ENCODE results near the gene C13orf46.

Gene C13orf46

GRCh38 chr13:113929628-113930615, 44.0 kb downstream of the C13orf46 start:
- Histone ChIP-seq H3K27me3 (ENCODE audit: control insufficient read depth, insufficient read depth, low read length) (peaks cover 3% of the 10 kb centered on the region), H3K9ac (ENCODE audit: low read length) (no peak overlapping the region), H3K4me1 (ENCODE audit: control insufficient read depth, insufficient read depth, low read length) (peaks cover 13% of the 10 kb centered on the region), H3K36me3 (ENCODE audit: control insufficient read depth, insufficient read depth, low read length) (no peaks in the 10 kb centered on the region), H3K27ac (ENCODE audit: low read depth, low read length) (no peak overlapping the region), H3K4me3 (ENCODE audit: low read length) (no peak overlapping the region)

- no peak overlapping the region for H3K4me3 ChIP-seq (ENCODE audit: low read length)
- no peak overlapping the region for H3K27ac ChIP-seq (ENCODE audit: low read depth, low read length)
- no peaks in the 10 kb centered on the region for H3K36me3 ChIP-seq (ENCODE audit: control insufficient read depth, insufficient read depth, low read length)
- H3K27me3 ChIP-seq (ENCODE audit: control insufficient read depth, insufficient read depth, low read length): no peaks in the 10 kb centered on the region
- H3K4me1 ChIP-seq (ENCODE audit: control insufficient read depth, insufficient read depth, low read length): peaks cover 13% of the 10 kb centered on the region
- no peak overlapping the region for H3K9ac ChIP-seq (ENCODE audit: low read length)
Measured at GRCh38 chr13:113928685-113929627, 44.9 kb downstream of the C13orf46 start.

DNA sequence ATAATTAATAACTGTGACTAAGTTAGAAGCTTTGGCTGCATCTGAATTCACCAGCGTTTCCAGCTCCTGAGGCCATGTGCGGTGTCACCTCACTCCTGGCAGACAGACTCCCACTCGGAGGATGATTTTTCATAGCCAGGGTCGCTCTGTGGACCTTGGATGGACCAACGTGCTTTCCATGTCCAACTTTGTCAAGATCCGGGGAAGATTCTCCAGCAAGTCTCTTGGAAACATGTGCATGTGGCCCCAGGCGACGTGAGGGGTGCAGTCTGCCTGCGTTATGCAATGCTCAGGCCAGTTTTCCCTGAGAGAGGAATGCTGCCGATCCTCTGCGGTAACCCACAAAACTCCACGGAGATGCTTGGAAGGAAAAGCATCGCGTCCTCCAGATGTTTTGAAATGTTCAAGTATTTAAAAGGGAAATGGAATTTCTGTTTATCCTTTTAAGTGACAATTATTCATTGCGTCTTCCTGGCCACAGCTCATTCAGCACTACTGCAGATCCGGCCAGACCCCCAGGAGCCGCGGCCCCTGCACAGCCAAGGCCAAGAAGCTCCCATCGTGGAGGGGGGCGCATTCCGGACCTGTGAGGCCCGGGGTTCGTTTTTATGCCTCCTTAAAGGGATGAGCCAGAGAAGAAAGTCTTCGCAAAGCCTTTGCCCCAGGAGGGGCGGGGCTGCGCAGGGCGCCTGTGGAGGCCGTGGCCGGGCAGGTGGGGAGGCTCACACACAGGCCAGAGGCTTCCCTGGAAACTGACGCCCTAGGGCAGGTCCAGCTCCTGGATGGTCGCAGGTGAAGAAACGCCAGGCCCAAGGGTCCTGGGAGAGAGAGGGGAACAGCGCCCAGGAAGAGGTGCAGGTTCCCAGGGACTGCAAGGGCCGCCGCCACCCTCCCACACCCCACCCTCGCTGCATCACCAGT, 46.0 kb downstream of the C13orf46 start:
- Histone ChIP-seq H3K27me3 (ENCODE audit: control insufficient read depth, insufficient read depth, low read length) (no peaks in the 10 kb centered on the region), H3K4me1 (ENCODE audit: control insufficient read depth, insufficient read depth, low read length) (peaks cover 13% of the 10 kb centered on the region), H3K27ac (ENCODE audit: low read depth, low read length) (no peak overlapping the region), H3K36me3 (ENCODE audit: control insufficient read depth, insufficient read depth, low read length) (no peaks in the 10 kb centered on the region), H3K4me3 (ENCODE audit: low read length) (no peak overlapping the region), H3K9ac (ENCODE audit: low read length) (no peak overlapping the region)

DNA sequence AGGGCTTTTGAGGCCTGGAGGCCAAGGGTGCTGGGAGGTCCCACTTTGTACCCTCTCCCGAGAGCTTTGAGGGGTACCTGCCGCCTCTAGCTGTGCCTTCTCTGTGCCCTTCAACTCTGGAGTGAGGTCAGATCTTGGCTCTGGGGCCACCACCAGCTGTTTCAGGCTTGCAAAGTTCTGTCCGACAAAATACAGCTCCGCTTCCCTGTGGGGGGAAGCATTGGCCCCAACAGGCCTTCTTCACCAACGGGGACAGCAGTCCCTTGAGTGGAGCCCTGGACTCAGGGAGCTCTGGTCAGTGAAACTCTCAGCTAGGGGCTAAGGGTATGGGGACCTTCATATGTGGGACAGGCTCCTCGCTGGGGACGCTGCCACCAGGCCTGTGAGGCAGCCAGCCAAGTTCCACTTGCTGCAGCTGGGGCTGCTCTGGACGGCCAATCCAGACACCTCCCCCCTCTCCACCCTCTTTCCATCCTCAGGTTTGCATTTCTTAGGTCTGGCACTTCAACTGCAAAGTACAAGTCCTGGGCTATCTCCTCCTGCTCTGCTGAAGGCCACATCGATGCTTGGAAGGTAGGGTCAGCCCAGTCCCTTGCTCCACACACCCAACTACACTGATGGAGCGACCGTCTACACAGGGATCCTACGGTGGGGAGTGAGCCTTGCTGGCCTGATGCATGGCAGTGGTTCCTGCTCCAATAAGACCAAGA, 46.8 kb downstream of the C13orf46 start:
- Histone ChIP-seq H3K36me3 (ENCODE audit: control insufficient read depth, insufficient read depth, low read length) (no peaks in the 10 kb centered on the region), H3K4me1 (ENCODE audit: control insufficient read depth, insufficient read depth, low read length) (peaks cover 13% of the 10 kb centered on the region), H3K9ac (ENCODE audit: low read length) (no peak overlapping the region), H3K4me3 (ENCODE audit: low read length) (no peak overlapping the region), H3K27ac (ENCODE audit: low read depth, low read length) (no peak overlapping the region), H3K27me3 (ENCODE audit: control insufficient read depth, insufficient read depth, low read length) (no peaks in the 10 kb centered on the region)

- Histone ChIP-seq H3K4me1 (ENCODE audit: control insufficient read depth, insufficient read depth, low read length) (peaks cover 13% of the 10 kb centered on the region), H3K9ac (ENCODE audit: low read length) (no peak overlapping the region), H3K36me3 (ENCODE audit: control insufficient read depth, insufficient read depth, low read length) (no peaks in the 10 kb centered on the region), H3K27me3 (ENCODE audit: control insufficient read depth, insufficient read depth, low read length) (no peaks in the 10 kb centered on the region), H3K4me3 (ENCODE audit: low read length) (no peak overlapping the region), H3K27ac (ENCODE audit: low read depth, low read length) (no peak overlapping the region)
Measured at GRCh38 chr13:113926301-113926761, 47.5 kb downstream of the C13orf46 start.

- Histone ChIP-seq H3K27me3 (ENCODE audit: control insufficient read depth, insufficient read depth, low read length) (no peaks in the 10 kb centered on the region), H3K4me1 (ENCODE audit: control insufficient read depth, insufficient read depth, low read length) (peaks cover 9% of the 10 kb centered on the region), H3K27ac (ENCODE audit: low read depth, low read length) (no peak overlapping the region), H3K9ac (ENCODE audit: low read length) (no peak overlapping the region), H3K36me3 (ENCODE audit: control insufficient read depth, insufficient read depth, low read length) (no peaks in the 10 kb centered on the region), H3K4me3 (ENCODE audit: low read length) (no peak overlapping the region)
Measured at GRCh38 chr13:113924184-113924901, 49.5 kb downstream of the C13orf46 start.

DNA sequence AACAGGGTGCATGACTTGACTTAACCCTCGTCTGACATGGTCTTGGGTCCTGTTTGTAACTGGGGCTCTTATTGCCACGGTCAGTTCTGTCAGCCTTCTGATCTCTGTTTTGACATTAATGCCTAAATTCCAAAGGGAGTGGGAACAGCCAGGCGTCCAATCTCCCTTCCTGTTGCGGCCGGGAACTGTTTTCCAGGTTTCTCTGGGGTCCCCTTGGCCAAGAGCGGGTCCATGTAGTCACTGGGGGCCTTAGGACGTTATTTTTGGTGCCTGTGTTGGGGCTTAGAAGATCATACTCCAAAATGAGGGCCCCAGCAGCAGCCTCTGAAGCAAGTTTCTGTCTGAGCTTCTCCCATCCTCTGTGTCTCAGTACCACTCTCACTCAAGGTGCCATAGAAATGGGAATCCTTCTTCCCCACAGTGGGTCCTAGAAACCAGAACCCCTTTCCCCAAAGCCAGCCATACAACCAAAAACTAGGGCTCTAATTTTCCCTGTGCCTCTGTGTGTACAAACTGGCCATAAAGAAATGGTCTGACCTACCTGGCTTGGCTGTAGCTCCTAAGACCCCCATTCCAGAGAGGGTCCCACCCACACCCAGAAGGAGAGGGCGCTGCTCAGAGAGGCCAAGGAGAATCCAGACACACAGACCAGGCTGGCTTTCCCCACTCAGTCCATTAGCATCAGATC, 50.4 kb downstream of the C13orf46 start:
- Histone ChIP-seq H3K4me3 (ENCODE audit: low read length) (no peak overlapping the region), H3K27ac (ENCODE audit: low read depth, low read length) (no peak overlapping the region), H3K27me3 (ENCODE audit: control insufficient read depth, insufficient read depth, low read length) (no peaks in the 10 kb centered on the region), H3K4me1 (ENCODE audit: control insufficient read depth, insufficient read depth, low read length) (peaks cover under 1% of the 10 kb centered on the region), H3K36me3 (ENCODE audit: control insufficient read depth, insufficient read depth, low read length) (no peaks in the 10 kb centered on the region), H3K9ac (ENCODE audit: low read length) (no peak overlapping the region)

GRCh38 chr13:113922412-113923118, 51.3 kb downstream of the C13orf46 start:
- H3K9ac ChIP-seq (ENCODE audit: low read length): no peak overlapping the region
- no peak overlapping the region for H3K27ac ChIP-seq (ENCODE audit: low read depth, low read length)
- H3K4me1 ChIP-seq (ENCODE audit: control insufficient read depth, insufficient read depth, low read length): no peaks in the 10 kb centered on the region
- H3K36me3 ChIP-seq (ENCODE audit: control insufficient read depth, insufficient read depth, low read length): no peaks in the 10 kb centered on the region
- peaks cover 3% of the 10 kb centered on the region for H3K27me3 ChIP-seq (ENCODE audit: control insufficient read depth, insufficient read depth, low read length)
- H3K4me3 ChIP-seq (ENCODE audit: low read length): no peak overlapping the region

DNA sequence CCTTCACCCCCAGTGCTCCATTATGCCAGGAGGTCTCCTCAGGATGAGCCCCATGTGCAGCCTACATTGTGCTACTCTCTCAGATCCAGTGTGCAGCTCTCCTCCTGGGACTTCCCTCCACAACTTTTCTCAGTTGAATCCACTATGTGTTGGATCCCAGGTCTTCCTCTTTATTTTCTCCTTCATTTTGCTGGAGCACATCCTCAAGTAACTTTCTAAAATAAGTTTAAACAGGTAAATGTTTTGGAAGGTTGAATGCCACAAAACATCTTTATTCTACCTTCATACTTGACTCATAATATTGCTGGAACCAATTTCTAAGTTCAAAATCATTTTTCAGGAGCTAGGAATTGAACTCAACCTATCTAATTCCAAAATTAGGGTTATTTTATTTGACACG, 52.1 kb downstream of the C13orf46 start:
- no peak overlapping the region for H3K4me3 ChIP-seq (ENCODE audit: low read length)
- H3K9ac ChIP-seq (ENCODE audit: low read length): no peak overlapping the region
- H3K27me3 ChIP-seq (ENCODE audit: control insufficient read depth, insufficient read depth, low read length): peaks cover 3% of the 10 kb centered on the region
- no peaks in the 10 kb centered on the region for H3K4me1 ChIP-seq (ENCODE audit: control insufficient read depth, insufficient read depth, low read length)
- H3K36me3 ChIP-seq (ENCODE audit: control insufficient read depth, insufficient read depth, low read length): no peaks in the 10 kb centered on the region
- H3K27ac ChIP-seq (ENCODE audit: low read depth, low read length): no peak overlapping the region

DNA sequence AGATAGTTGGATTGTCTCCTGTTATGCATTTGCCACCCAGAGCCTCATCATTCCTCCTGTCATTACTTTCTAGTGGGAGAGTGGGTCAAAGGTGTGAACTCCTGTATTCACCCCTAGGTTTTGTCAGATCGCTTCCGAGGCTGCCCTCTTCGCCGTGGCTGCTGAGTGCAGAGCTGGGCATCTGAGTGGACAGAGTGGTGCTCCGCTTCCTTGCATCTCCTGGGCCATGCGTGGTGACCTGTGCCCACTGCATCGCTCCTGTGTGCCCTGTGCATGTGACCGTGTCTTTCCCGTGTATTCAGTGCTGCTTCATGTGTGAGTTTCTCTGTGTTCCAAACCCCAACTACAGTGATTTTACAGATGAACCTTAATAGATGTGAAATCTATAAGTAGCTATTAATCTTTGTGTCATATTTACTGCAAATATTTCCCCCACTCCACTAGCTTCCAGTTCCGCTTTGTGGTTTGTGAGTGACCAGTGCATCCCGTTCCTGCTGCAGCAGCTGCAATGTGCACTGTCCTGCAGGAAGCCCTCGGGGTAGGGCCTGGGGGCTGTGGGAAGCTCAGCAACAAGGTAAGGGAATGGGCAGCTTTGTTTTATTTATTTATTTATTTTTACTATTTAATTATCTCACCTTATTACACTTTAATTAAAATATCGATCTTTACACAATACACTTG, 53.1 kb downstream of the C13orf46 start:
- H3K27ac ChIP-seq (ENCODE audit: low read depth, low read length): no peak overlapping the region
- no peak overlapping the region for H3K4me3 ChIP-seq (ENCODE audit: low read length)
- H3K4me1 ChIP-seq (ENCODE audit: control insufficient read depth, insufficient read depth, low read length): no peaks in the 10 kb centered on the region
- H3K27me3 ChIP-seq (ENCODE audit: control insufficient read depth, insufficient read depth, low read length): peaks cover 3% of the 10 kb centered on the region
- H3K36me3 ChIP-seq (ENCODE audit: control insufficient read depth, insufficient read depth, low read length): no peaks in the 10 kb centered on the region
- H3K9ac ChIP-seq (ENCODE audit: low read length): no peak overlapping the region
